AG04449 (cell line): ENCODE data around the gene PTPN18.

ENCODE experiments used
- CTCF ChIA-PET: fragments of 350-600 bp; formaldehyde crosslinking; extraction: SDS; loops from one replicate; lab custom pipeline; 2021; ENCODE audit warnings: antibody characterized with exemption; lab: Yijun Ruan, JAX
- POLR2A ChIA-PET: fragments of 400-600, 350-600 bp; formaldehyde crosslinking; extraction: SDS; loops from one replicate; lab custom pipeline; 2020; ENCODE audit warnings: antibody characterized with exemption, inconsistent platforms; lab: Yijun Ruan, JAX
- DNase-seq: peaks from one replicate; pipeline ENCODE4 v3.0.0-alpha.2; 2010; ENCODE audit warnings: low read depth, low spot score
- H3K4me3 ChIP-seq: 2 replicates; pipeline ENCODE4 v1.5.1; 2011; ENCODE audit warnings: low read depth, mild to moderate bottlenecking, control low read depth, low read length
- CTCF ChIP-seq: IDR thresholded peaks from one replicate; pipeline ENCODE4 v1.5.1; 2011; ENCODE audit warnings: mild to moderate bottlenecking, moderate library complexity, low read length, control low read depth, inconsistent platforms; ENCODE audit not compliant: insufficient read depth; ENCODE audit errors: missing control alignments

The PTPN18 gene

GRCh38 chr2:130342020-130342532, 13.8 kb upstream of the PTPN18 start:
- CTCF ChIA-PET: interaction anchor here (1.0 to 9.9 kb wide), 6 partner anchors 9 to 406 kb away, joined by 3 to 53 read pairs (median 14); partner anchors contain the start of genes PTPN18 and SMPD4
- no peak for TF ChIP-seq CTCF
- POLR2A ChIA-PET: interaction anchor here (0.6 to 1.7 kb wide), 8 partner anchors 8 to 1971 kb away, joined by 3 to 17 read pairs (median 3); partner anchors contain the start of genes PTPN18 and SMPD4

GRCh38 chr2:130342533-130343275, 13.2 kb upstream of the PTPN18 start, which contains the start of gene IMP4:
TSS of gene IMP4 (plus strand) at chr2:130342897. CDS start at chr2:130342933, 36 bp downstream.
- ChIA-PET POLR2A (interaction anchor here (0.7 to 1.7 kb wide), 8 partner anchors 8 to 1972 kb away, joined by 3 to 17 read pairs (median 3); partner anchors contain the start of genes PTPN18 and SMPD4), CTCF (interaction anchor here (1.0 to 9.9 kb wide), 6 partner anchors 9 to 406 kb away, joined by 3 to 53 read pairs (median 14); partner anchors contain the start of genes PTPN18 and SMPD4)
- TF ChIP-seq CTCF: peak; percentile 46
- peak within 1 kb of the TSS; percentile 93 for H3K4me3 ChIP-seq
- peak; percentile 97 for DNase-seq

More at GRCh38 chr2:130342020-130342532, 13.8 kb upstream of the PTPN18 start:
- H3K4me3 ChIP-seq: peak overlapping the region; percentile 93
- no peak for DNase-seq

GRCh38 chr2:130344578-130344977, 11.3 kb upstream of the PTPN18 start:
- CTCF ChIA-PET: interaction anchor here (1.1 to 9.9 kb wide), 4 partner anchors 10 to 29 kb away, joined by 3 to 53 read pairs (median 24); partner anchors contain the start of gene PTPN18

GRCh38 chr2:130345091-130345490, 10.8 kb upstream of the PTPN18 start:
- H3K4me3 ChIP-seq: no peak overlapping the region
- ChIA-PET POLR2A (interaction anchor here (0.6 kb wide), 1 partner anchor 39 kb away, joined by 3 read pairs; no protein-coding TSS in a partner anchor), CTCF (interaction anchor here (1.1 to 9.9 kb wide), 4 partner anchors 10 to 28 kb away, joined by 3 to 53 read pairs (median 24); partner anchors contain the start of gene PTPN18)
- DNase-seq: no peak
- no peak for TF ChIP-seq CTCF

More at GRCh38 chr2:130344578-130344977, 11.3 kb upstream of the PTPN18 start:
- TF ChIP-seq CTCF: no peak
- POLR2A ChIA-PET: no interaction called here
- no peak overlapping the region for H3K4me3 ChIP-seq
- DNase-seq: no peak

- no peak for TF ChIP-seq CTCF
- ChIA-PET POLR2A (interaction anchor here (0.6 kb wide), 1 partner anchor 38 kb away, joined by 3 read pairs; no protein-coding TSS in a partner anchor), CTCF (interaction anchor here (4.1 to 9.9 kb wide), 2 partner anchors 9 to 28 kb away, joined by 39 to 53 read pairs; partner anchors contain the start of gene PTPN18)
- DNase-seq: no peak
- H3K4me3 ChIP-seq: no peak overlapping the region
Observed at GRCh38 chr2:130345611-130346010, 10.2 kb upstream of the PTPN18 start.
